GM18951 (cell line): ENCODE results near the gene MRGPRD.
"Not testable (repeated sequence)": the region's sequence is repeated elsewhere in the genome, so short reads cannot be mapped to it uniquely, and the experiment has no call there.

ENCODE experiments used
- POLR2A ChIP-seq: IDR thresholded peaks from 4 replicates; pipeline ENCODE4 v1.6.1; 2011; ENCODE audit warnings: mild to moderate bottlenecking; ENCODE audit not compliant: insufficient read length, insufficient read depth; ENCODE audit errors: extremely low read depth
- in situ Hi-C: fragments of 300-500 bp; cut with MboI; formaldehyde crosslinking; loops from one replicate; pipeline ENCODE4 v1.12.0; 2022; ENCODE audit warnings: low sequenced_read_pairs, mixed read lengths, inconsistent platforms; ENCODE audit not compliant: unreplicated experiment

MRGPRD gene

GRCh38 chr11:69002570-69003231 lies 21.9 kb upstream of the MRGPRD start:
- no peak for TF ChIP-seq POLR2A
- in situ Hi-C loops, result no loop called here

GRCh38 chr11:69002110-69002569 lies 21.4 kb upstream of the MRGPRD start:
- in situ Hi-C loops, result no loop called here
- TF ChIP-seq POLR2A, result no peak

DNA sequence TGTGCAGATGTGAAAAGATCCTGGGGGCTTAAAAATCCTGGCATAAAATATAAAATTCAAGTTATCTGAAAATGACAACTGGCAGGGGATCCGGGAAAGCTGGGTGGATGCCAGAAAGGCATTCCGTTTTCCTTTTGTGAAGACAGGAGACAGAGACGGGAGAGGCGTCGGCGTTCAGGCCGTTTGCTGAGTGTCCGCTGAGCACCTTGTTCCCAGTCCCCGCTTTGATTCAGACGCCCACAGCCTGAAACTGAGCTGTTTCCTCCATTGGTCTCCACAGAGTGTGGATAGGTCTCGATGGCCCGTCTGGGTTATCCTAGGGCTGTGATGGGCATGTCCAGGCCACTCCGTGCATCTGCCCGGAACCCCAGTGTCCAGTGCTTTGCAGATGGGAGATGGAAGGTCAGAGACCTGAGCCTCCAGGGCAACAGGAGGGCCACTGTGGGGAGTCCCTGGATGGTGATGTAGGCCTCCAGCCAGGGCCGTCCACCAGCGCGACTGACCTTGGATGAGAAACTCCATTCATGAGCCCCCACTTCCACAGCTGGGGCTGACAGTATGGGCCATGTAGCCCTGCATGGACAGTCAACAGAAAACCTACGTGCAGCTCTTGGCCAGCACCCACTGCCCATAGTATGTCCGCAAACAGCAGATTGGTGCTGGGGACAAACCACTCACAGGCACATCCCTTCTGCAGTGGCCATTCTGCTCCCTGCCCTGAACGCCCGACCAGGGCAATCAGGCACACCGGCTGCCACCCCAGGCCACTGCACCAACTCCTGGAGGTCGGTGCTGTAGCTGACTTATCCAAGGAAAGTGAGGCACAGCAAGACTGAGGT lies 20.7 kb upstream of the MRGPRD start:
- in situ Hi-C loops, result no loop called here

GRCh38 chr11:69000831-69001242 lies 20.1 kb upstream of the MRGPRD start:
- in situ Hi-C loops, result no loop called here
- TF ChIP-seq POLR2A, result no peak

More for the DNA sequence above, 20.7 kb upstream of the MRGPRD start:
- TF ChIP-seq POLR2A, result no peak

DNA sequence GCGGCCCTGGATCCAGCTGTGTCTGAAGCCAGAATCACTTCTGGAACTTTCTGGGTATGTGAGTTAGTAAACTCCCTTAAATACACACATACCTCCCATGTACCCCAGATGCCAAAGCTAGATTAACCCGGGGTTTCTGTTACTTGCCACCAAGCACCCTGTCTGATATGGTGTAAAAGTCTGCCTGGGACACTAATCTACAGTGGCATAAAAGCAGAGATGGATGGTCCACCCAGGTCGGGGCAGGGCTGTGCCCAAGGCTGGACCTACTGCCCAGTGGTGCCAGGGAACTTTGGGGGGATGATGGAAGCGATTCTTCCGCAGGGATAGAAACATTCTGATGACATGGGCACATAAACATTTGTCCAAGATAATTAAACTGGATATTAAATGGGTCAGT lies 19.6 kb upstream of the MRGPRD start:
- in situ Hi-C loops, result no loop called here
- TF ChIP-seq POLR2A, result no peak

GRCh38 chr11:68999748-69000355 lies 19.1 kb upstream of the MRGPRD start:
- in situ Hi-C loops, result not testable (repeated sequence)

- in situ Hi-C loops, result no loop called here
Measured at GRCh38 chr11:68999093-68999747, 18.4 kb upstream of the MRGPRD start.

GRCh38 chr11:68998390-68998911 lies 17.7 kb upstream of the MRGPRD start:
- in situ Hi-C loops, result no loop called here
- TF ChIP-seq POLR2A, result no peak

More at GRCh38 chr11:68999093-68999747, 18.4 kb upstream of the MRGPRD start:
- no peak for TF ChIP-seq POLR2A

GRCh38 chr11:68997995-68998348 lies 17.2 kb upstream of the MRGPRD start:
- in situ Hi-C loops, result no loop called here

DNA sequence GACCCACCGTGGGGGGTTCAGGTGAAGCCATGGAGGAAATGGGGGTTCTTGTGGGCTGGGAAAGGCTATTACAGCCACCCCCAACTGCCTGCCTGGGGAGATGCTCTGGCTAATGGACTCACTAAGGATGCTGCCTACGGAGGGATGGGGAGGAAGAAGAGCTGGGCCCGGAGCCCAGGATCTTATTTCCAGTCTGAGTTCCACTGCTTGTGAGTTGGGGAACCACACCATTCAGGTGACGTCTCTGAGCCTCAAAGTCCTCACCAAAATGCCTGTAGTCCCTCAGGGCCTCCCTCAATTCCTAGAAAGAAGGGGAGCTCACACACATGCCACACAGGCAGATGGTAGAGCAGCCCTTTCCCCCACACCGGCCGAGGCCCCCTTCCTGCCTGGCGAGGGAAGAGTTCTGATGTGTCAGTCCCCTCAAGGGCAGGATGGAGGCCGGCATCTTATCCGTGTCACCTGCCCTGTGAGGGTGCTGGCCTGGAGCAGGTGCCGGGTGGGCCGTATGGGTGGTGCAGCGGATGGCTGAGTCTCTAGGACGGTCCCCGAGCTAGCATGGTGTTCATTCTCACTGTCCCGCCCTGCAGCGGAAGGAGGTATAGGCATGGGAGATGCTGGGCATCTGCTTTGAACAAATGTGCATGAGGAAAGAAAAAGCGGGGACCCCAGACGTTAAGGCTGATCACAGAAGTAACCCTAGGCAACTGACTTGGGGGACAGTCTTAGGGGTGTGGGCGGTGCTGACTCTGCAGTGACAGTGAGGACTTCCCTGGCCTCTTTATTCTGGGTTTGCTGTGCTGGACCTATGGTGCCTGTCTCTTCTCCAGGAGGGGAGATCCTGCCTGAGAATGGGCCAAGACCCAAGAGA lies 16.6 kb upstream of the MRGPRD start:
- in situ Hi-C loops, result no loop called here
- no peak for TF ChIP-seq POLR2A

More at GRCh38 chr11:68997995-68998348, 17.2 kb upstream of the MRGPRD start:
- TF ChIP-seq POLR2A, result no peak

- no peak for TF ChIP-seq POLR2A
- in situ Hi-C loops, result no loop called here
Measured at GRCh38 chr11:68996376-68997123, 15.8 kb upstream of the MRGPRD start.
